Endodermal cell (in vitro differentiated cells): ENCODE data around the gene FAM174C. TPM values are rescaled to one million over a fixed set of nuclear protein-coding genes. Genes with fewer than 3 reads are reported as not detected.

Experiments used
- DNase-seq: peaks from one replicate; pipeline ENCODE4 v3.0.0-alpha.2; 2017
- H3K27ac ChIP-seq: 2 replicates; pipeline ENCODE4 v1.5.1; 2013; ENCODE audit warnings: mild to moderate bottlenecking, low read depth, low read length, moderate library complexity
- H3K27me3 ChIP-seq: 2 replicates; pipeline ENCODE4 v1.6.1; 2013; ENCODE audit warnings: mild to moderate bottlenecking, low read length, moderate library complexity; ENCODE audit not compliant: insufficient read depth, control insufficient read depth, poor library complexity, severe bottlenecking
- H3K36me3 ChIP-seq: 2 replicates; pipeline ENCODE4 v1.7.0; 2013; ENCODE audit warnings: mild to moderate bottlenecking, low read length, moderate library complexity; ENCODE audit not compliant: control insufficient read depth, insufficient read depth
- H3K4me1 ChIP-seq: one replicate; pipeline ENCODE4 v1.7.0; 2013; ENCODE audit warnings: low read length; ENCODE audit not compliant: control insufficient read depth, insufficient read depth
- H3K4me3 ChIP-seq: 2 replicates; pipeline ENCODE4 v1.5.1; 2013; ENCODE audit warnings: mild to moderate bottlenecking, low read length, moderate library complexity
- H3K9ac ChIP-seq: 2 replicates; pipeline ENCODE4 v1.6.1; 2013; ENCODE audit warnings: mild to moderate bottlenecking, low read length, moderate library complexity; ENCODE audit not compliant: poor library complexity, severe bottlenecking; ENCODE audit errors: extremely low read depth
- H3K9me3 ChIP-seq: 2 replicates; pipeline ENCODE4 v1.6.1; 2013; ENCODE audit warnings: mild to moderate bottlenecking, low read length, moderate library complexity; ENCODE audit not compliant: control insufficient read depth
- H3K27ac Mint-ChIP-seq: 2 replicates; pipeline ENCODE4 v1.8.0; 2020; ENCODE audit warnings: mixed read lengths
- H3K27me3 Mint-ChIP-seq: 2 replicates; pipeline ENCODE4 v1.8.0; 2021; ENCODE audit warnings: mild to moderate bottlenecking, mixed read lengths; ENCODE audit not compliant: insufficient read depth
- H3K36me3 Mint-ChIP-seq: 2 replicates; pipeline ENCODE4 v1.8.0; 2020; ENCODE audit warnings: low read depth, mixed read lengths
- H3K4me1 Mint-ChIP-seq: 2 replicates; pipeline ENCODE4 v1.8.0; 2020; ENCODE audit warnings: mixed read lengths
- H3K4me3 Mint-ChIP-seq: 2 replicates; pipeline ENCODE4 v1.8.0; 2020; ENCODE audit warnings: mild to moderate bottlenecking, moderate library complexity, mixed read lengths
- H3K9me3 Mint-ChIP-seq: 2 replicates; pipeline ENCODE4 v1.8.0; 2020; ENCODE audit warnings: mild to moderate bottlenecking, mixed read lengths
- whole genome bisulfite sequencing, 2 experiments: methylation state at CpG; one replicate each; pipeline versions ENCODE4 v1.1.5 to v1.1.7; 2013; ENCODE audit warnings: missing lambda C conversion rate in 2 of 2, mixed read lengths in 1 of 2; ENCODE audit not compliant: insufficient coverage in 1 of 2, insufficient read length in 1 of 2; 5-methylcytosine and 5-hydroxymethylcytosine counted together
- total RNA-seq, 2 donors: library from RNA; stranded (reverse); fragmentation: NEBNext Ultra II Directional in 1 of 2; extraction: Animal tissue kit (Norgen Biotek cat#: 25700) in 1 of 2; gene quantifications; 2 replicates in 1 of 2; 3 replicates in 1 of 2; pipeline ENCODE4 v1.2.1, GENCODE V29; 2021
- TF ChIP-seq, protein P1 (sequence below): fragments of 200-600 bp; sonication (generic); conservative IDR thresholded peaks from 2 replicates; pipeline ENCODE4 v1.5.0; 2021; ENCODE audit warnings: antibody characterized with exemption, mild to moderate bottlenecking

Gene FAM174C
- total RNA-seq, 2 donors from 2014 or later, result 45.1 to 46.0 TPM

DNA sequence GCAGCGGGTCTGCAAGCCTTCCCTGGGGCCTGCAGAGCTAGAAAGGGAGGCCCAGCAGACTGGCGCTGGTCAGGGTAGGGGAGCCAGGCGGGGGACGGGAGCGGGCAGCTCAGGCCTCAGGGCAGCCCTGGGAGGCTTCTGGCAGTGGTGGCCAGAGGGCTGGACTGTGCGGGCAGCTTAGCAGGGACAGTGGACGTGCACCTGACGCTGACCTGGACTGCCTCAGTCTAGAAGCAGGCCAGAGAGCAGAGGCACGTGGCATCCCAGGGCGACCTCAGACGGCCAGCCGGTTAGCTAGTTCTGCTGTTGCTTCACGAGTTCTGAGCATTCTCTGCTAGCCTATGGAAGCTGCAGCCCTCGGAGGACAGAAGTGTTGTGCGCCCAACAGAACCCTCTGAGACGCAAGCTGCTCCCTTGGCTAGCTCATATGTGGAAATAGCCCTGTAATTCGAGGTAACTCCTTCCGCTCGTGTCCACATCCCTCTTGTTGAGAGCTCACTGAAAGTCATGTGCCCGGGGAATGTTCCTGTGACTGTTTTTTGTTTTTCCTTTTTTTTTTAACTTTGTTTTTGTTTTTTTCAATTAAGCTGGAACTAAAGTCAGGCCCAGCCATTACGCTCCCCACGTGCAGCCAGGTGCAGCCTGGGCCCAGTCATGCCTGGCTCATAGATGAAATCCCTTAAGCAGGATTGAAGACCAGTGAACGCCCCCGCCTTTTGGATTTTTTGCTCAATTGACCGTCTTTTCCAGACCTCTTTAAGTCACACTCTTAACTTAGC lies 1.9 kb upstream of the FAM174C start:
- Mint-ChIP-seq H3K27me3 (peaks cover 4% of the 10 kb centered on the region), H3K27ac (peak overlapping the region; percentile 50), H3K4me1 (peaks cover 29% of the 10 kb centered on the region), H3K9me3 (no peaks in the 10 kb centered on the region), H3K36me3 (peaks cover 54% of the 10 kb centered on the region), H3K4me3 (peak overlapping the region; percentile 60)
- Histone ChIP-seq H3K36me3 (peaks cover 50% of the 10 kb centered on the region), H3K4me1 (peaks cover 13% of the 10 kb centered on the region), H3K27ac (no peak overlapping the region), H3K9ac (no peak overlapping the region), H3K4me3 (no peak overlapping the region), H3K27me3 (no peaks in the 10 kb centered on the region), H3K9me3 (no peaks in the 10 kb centered on the region)
- WGBS, 2 experiments, result 94 to 96% methylated on average over 18 to 25 of the region's 25 CpGs
- TF ChIP-seq, protein P1, sequence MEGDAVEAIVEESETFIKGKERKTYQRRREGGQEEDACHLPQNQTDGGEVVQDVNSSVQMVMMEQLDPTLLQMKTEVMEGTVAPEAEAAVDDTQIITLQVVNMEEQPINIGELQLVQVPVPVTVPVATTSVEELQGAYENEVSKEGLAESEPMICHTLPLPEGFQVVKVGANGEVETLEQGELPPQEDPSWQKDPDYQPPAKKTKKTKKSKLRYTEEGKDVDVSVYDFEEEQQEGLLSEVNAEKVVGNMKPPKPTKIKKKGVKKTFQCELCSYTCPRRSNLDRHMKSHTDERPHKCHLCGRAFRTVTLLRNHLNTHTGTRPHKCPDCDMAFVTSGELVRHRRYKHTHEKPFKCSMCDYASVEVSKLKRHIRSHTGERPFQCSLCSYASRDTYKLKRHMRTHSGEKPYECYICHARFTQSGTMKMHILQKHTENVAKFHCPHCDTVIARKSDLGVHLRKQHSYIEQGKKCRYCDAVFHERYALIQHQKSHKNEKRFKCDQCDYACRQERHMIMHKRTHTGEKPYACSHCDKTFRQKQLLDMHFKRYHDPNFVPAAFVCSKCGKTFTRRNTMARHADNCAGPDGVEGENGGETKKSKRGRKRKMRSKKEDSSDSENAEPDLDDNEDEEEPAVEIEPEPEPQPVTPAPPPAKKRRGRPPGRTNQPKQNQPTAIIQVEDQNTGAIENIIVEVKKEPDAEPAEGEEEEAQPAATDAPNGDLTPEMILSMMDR, result no peak
- DNase-seq, result no peak

GRCh38 chr19:1274081-1274851 lies 1.1 kb upstream of the FAM174C start:
- Mint-ChIP-seq H3K4me3 (peak overlapping the region; percentile 60), H3K9me3 (no peaks in the 10 kb centered on the region), H3K27me3 (no peaks in the 10 kb centered on the region), H3K4me1 (peaks cover 25% of the 10 kb centered on the region), H3K36me3 (peaks cover 61% of the 10 kb centered on the region), H3K27ac (peak overlapping the region; percentile 94)
- peak overlapping the region; percentile 87 for H3K4me3 ChIP-seq
- H3K36me3 ChIP-seq, result peaks cover 53% of the 10 kb centered on the region
- no peaks in the 10 kb centered on the region for H3K27me3 ChIP-seq
- H3K9me3 ChIP-seq, result no peaks in the 10 kb centered on the region
- peak overlapping the region; percentile 99 for H3K27ac ChIP-seq
- H3K9ac ChIP-seq, result peak overlapping the region; percentile 25
- WGBS, 2 experiments, result 88 to 89% methylated on average over 35 to 46 of the region's 46 CpGs
- peak; percentile 74 for DNase-seq
- TF ChIP-seq, protein P1, result no peak
- H3K4me1 ChIP-seq, result peaks cover 13% of the 10 kb centered on the region

- Mint-ChIP-seq H3K4me1 (peaks cover 25% of the 10 kb centered on the region), H3K27me3 (no peaks in the 10 kb centered on the region), H3K36me3 (peaks cover 65% of the 10 kb centered on the region), H3K9me3 (no peaks in the 10 kb centered on the region), H3K4me3 (peak overlapping the region; percentile 60), H3K27ac (peak overlapping the region; percentile 94)
- Histone ChIP-seq H3K27ac (peak overlapping the region; percentile 99), H3K9ac (peak overlapping the region; percentile 25), H3K9me3 (no peaks in the 10 kb centered on the region), H3K4me1 (peaks cover 13% of the 10 kb centered on the region), H3K27me3 (no peaks in the 10 kb centered on the region), H3K36me3 (peaks cover 56% of the 10 kb centered on the region), H3K4me3 (peak overlapping the region; percentile 87)
- TF ChIP-seq, protein P1, result no peak
- 46 to 80% methylated on average over 15 to 44 of the region's 44 CpGs for WGBS, 2 experiments
- DNase-seq, result peak; percentile 81
Observed at GRCh38 chr19:1274852-1275259, 474 bp upstream of the FAM174C start.
